ENCODE results near the gene CFAP43. TPM values are rescaled to one million over a fixed set of nuclear protein-coding genes. Genes with fewer than 3 reads are reported as not detected.
A peak's percentile ranks its signal among the peaks of the same experiment; 100 is the strongest.

CFAP43 gene
- total RNA-seq, 4 donors from 2014 or later: 0.76 to 1.5 (median 0.99) TPM

- WGBS: 52% methylated on average over 1 of the region's 1 CpG
- Histone ChIP-seq H3K9me3 (no peaks in the 10 kb centered on the region), H3K36me3 (no peaks in the 10 kb centered on the region), H3K27ac (no peak overlapping the region), H3K27me3 (no peaks in the 10 kb centered on the region), H3K4me3 (no peak overlapping the region), H3K4me1 (peaks cover 29% of the 10 kb centered on the region)
- DNase-seq (ENCODE audit: low spot score in 2 of 2): no peak
- TF ChIP-seq POLR2A (IDR thresholded peaks at IDR 0.05): no peak
- no peak for TF ChIP-seq EP300 (IDR thresholded peaks at IDR 0.05)
- no peak for TF ChIP-seq POLR2AphosphoS5 (IDR thresholded peaks at IDR 0.05)
- no peak for TF ChIP-seq CTCF (IDR thresholded peaks at IDR 0.05)
These were observed 108.8 kb downstream of the CFAP43 start for GRCh38 chr10:104123397-104123796.

- Histone ChIP-seq H3K27ac (peak overlapping the region; percentile 98), H3K36me3 (no peaks in the 10 kb centered on the region), H3K4me1 (peaks cover 31% of the 10 kb centered on the region), H3K27me3 (no peaks in the 10 kb centered on the region), H3K4me3 (peak overlapping the region; percentile 77), H3K9me3 (no peaks in the 10 kb centered on the region)
- 22% methylated on average over 16 of the region's 23 CpGs for WGBS
- no peak for TF ChIP-seq POLR2A (IDR thresholded peaks at IDR 0.05)
- TF ChIP-seq CTCF (IDR thresholded peaks at IDR 0.05): no peak
- TF ChIP-seq EP300 (IDR thresholded peaks at IDR 0.05): no peak
- DNase-seq (ENCODE audit: low spot score in 2 of 2): no peak
These were observed 109.7 kb downstream of the CFAP43 start for GRCh38 chr10:104122225-104123107.

GRCh38 chr10:104121485-104122224, 110.5 kb downstream of the CFAP43 start, which contains the start of gene SFR1:
TSS of gene SFR1 (plus strand) at chr10:104122171. CDS start at chr10:104122184, 13 bp downstream.
- Histone ChIP-seq H3K27ac (peak within 1 kb of the TSS; percentile 98), H3K27me3 (no peaks in the 10 kb centered on the region), H3K9me3 (no peaks in the 10 kb centered on the region), H3K36me3 (no peaks in the 10 kb centered on the region), H3K4me3 (peak within 1 kb of the TSS; percentile 77), H3K4me1 (peaks cover 39% of the 10 kb centered on the region)
- DNase-seq (ENCODE audit: low spot score in 2 of 2): peak; percentile 98 to 99
- TF ChIP-seq CTCF (IDR thresholded peaks at IDR 0.05) (peak; percentile 46 to 72), POLR2A (IDR thresholded peaks at IDR 0.05) (peak; percentile 69 to 81), POLR2AphosphoS5 (IDR thresholded peaks at IDR 0.05) (peak in 2 of 3 donors; percentile 43 to 59), EP300 (IDR thresholded peaks at IDR 0.05) (no peak)
- WGBS: under 1% methylated on average over 32 of the region's 67 CpGs

GRCh38 chr10:104120903-104121484, 111.2 kb downstream of the CFAP43 start:
- H3K27ac ChIP-seq: peak overlapping the region; percentile 98
- TF ChIP-seq POLR2AphosphoS5 (IDR thresholded peaks at IDR 0.05): peak in 2 of 3 donors; percentile 58 to 65
- TF ChIP-seq EP300 (IDR thresholded peaks at IDR 0.05): no peak
- TF ChIP-seq POLR2A (IDR thresholded peaks at IDR 0.05): peak in 1 of 2 donors; percentile 50
- no peak for TF ChIP-seq CTCF (IDR thresholded peaks at IDR 0.05)
- peak overlapping the region; percentile 77 for H3K4me3 ChIP-seq
- 1% methylated on average over 28 of the region's 28 CpGs for WGBS
- H3K36me3 ChIP-seq: no peaks in the 10 kb centered on the region
- H3K27me3 ChIP-seq: no peaks in the 10 kb centered on the region
- peaks cover 39% of the 10 kb centered on the region for H3K4me1 ChIP-seq
- DNase-seq (ENCODE audit: low spot score in 2 of 2): peak; percentile 97 to 99
- no peaks in the 10 kb centered on the region for H3K9me3 ChIP-seq

Measured in suprapubic skin (tissue), 4 donors.